EL (cell line): ENCODE results near the gene COX18.
A peak's percentile ranks its signal among the peaks of the same experiment; 100 is the strongest.

Experiments used
- DNase-seq: peaks from one replicate; pipeline ENCODE4 v3.0.0-alpha.2; 2016

The COX18 gene

DNA sequence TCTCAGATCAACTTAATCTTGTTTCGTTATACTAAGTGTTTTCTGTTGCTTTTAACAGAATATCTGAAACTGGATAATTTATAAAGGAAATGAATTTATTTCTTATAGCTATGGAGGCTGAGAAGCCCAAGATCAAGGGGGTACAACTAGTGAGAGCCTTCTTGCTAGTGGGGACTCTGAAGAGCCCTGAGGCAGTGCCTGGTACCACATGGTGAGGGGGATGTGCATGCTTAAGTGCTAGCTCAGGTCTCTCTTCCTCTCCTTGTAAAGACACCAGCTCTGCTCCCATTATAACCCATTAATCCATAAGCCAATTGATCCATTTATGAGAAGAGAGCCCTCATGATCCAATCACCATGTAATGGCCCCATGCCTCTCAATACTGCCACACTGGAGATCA, 17.9 kb downstream of the COX18 start:
- no peak for DNase-seq

DNA sequence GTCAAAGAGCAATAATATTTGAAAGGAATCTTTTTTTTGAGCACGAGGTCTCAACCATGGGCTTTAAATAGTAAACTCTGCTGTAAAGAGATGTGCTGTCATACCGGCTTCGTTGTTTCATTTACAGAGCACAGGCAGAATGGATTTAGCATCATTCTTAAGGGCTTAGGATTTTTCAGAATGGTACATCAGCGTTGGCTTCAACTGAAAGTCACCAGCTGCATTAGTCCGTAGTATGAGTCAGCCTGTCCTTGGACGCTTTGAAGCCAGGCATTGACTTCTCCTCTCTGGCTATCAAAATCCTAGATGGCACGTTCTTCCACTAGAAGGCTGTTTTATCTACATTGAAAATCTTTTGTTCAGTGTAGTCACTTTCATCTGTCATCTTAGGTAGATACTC, 23.6 kb downstream of the COX18 start:
- DNase-seq: no peak

DNA sequence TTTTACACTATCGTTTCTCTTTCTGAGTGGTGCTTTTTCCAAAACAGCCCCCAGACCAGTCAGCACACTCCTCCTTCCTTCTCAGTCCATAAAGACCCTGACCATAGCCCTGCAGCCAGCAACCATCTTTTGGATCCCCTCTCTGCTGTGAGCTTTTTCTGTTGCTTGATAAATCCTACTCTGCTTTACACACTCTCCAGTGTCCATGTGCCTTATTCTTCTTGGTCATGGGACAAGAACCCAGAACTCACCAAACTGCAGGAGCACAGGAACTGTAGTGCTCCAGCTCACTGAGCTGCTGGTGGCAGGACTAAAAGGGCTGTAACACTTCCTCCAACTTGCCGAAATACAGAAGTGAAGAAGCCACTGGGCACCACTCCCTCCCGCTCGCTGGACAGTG, 32.5 kb downstream of the COX18 start:
- DNase-seq: no peak

DNA sequence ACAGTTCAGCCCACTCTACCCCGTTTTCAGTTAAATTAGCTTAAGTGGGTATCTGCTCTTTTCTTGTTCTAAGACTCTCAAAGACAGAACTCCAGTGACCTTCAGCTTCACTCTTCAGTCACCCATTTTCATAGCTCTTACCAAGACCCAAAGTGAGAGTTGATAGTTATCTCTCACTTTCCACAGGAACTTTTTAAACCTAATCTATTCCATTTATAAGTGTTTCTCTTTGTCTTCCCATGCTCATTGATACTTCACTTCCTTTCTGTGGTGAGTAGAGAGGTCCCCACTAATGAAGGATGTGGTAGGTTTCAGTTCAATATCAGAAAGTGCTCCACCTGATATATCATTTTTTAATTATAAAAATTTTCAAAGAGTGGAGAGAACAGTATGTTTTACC, 33.4 kb downstream of the COX18 start:
- no peak for DNase-seq

DNA sequence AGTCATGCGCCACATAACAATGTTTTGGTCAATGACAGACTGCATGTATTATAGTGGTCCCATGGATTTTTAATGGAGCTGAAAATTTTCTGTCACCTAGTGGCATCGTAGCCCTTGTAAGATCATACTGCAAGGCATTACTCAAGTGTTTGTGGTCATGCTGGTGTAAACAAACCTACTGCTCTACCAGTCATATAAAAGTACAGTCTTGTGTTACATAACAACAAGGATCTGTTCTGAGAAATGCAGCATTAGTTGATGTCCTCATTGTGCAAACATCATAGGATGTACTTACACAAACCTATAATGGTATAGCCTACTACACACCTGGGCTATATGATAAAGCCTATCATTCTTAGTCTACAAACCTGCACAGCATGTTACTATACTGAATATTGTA, 34.6 kb downstream of the COX18 start:
- DNase-seq: no peak

DNA sequence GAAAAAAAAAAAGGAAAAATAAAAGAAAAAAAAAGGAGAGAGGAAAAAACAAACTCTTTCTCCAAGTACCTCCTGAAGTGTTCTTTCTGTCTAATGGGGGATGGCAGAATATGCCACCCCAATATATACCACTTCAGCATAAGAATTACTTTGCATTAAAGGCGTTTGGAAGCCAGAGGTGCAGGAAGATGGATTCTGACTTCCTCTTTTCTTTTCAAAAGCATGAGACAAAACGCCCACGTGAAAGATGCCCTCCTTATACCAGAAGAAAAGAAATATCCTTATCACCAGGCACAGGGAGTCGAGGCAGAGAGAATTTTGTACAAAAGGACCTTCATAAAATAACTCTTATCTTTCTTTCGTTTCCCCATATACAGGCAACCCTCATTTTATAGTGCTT, 40.9 kb downstream of the COX18 start:
- no peak for DNase-seq

DNA sequence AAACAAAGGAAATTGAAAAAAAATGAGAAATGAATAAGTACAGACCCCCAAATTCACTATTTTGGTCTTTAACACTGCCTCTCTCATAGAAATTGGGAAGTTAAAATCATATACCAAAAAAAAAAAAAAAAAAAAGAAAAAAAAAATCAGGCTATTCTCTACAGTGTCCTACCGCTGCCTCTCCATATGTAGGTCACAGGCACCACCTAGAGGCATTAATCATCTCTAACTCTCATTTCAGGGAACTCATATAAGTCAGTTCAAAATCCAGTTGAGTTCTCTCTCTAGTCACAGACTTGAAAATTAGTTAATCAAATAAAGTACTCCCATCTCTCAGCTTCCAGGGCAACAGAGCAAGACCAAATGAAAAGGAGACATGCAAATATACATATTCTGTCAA, 47.9 kb downstream of the COX18 start:
- peak; percentile 58 for DNase-seq

DNA sequence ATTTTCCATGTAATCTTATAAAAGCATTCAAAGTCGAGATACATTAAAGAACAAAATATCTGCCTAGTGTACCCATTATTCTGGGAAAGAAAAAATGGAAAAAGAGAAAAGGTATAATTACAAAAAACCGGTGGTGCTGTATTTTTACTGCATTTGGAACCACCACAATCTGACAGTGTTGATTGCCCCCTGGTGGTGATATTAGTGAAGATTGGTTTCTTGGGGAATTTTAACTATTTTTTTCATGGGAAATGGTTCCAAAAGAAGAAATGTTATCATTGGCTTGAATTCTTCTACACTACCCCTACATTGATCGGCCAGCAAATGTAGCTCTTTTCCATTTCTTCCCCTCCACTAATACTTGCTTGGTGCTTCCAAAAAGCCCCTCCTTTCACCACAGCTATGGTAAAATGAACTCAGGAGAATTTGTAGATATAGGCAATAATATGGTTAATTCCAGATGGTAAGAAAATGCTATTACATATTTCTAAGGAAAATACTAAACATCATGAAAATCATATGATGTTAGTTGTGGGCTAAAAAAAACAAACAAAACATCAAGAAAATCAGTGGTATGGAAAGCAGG, 50.0 kb downstream of the COX18 start:
- DNase-seq: peak; percentile 49

DNA sequence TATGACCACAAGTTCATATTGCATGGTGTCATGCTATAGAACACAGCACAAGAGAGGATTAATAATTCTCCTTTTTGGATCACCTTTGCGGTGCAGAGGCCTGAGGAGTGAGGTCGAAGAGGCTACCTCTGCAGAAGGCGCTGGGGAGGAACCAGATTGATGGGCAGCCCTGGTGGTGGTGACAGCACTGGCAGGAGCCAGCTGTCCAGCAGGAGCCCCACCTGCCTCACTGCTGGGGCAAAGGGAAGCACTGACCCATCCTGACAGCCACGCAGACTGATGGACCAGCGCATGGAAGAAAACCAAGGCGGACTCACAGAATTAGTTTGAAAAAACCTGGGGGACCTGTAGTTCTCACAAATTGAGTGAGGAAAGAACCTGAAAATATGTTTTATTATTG, 50.9 kb downstream of the COX18 start:
- no peak for DNase-seq

DNA sequence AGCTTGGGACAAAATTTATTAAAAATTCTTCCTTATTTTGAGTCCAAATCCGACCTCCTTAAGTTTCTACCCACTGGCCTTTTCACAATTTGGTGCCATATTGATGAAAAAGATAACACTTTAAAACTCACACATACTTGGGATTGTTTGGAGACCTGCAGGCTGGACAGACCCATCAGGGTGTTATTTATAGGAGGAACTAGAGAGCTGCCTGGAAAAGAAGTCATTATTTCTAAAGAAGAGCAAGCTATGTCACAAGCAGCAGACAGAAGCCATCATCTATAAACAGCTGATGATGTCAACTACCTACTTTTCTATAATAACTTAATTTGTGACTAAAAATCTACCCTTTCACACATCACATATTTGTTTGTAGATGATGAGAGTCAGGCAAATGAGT, 56.2 kb downstream of the COX18 start:
- DNase-seq: no peak

DNA sequence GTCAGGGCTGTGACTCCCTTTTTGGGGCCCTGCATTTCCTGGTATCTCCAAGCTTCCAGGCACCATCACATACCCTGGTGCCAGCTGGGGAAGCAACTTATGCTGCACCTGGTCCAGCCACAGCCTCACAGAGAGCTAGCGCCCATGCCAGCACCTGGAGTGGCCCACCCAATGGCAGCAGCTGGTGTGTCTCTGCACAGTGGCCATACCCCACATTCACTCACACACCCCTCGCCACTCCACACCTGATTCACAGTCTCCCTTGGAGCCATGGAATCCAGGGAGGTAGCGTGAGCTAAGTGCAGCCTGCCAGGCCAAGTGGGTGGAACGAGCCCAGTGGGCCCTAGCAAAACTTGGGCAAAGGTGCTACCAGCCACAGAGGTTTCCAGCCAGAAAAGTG, 56.8 kb downstream of the COX18 start:
- DNase-seq: no peak

DNA sequence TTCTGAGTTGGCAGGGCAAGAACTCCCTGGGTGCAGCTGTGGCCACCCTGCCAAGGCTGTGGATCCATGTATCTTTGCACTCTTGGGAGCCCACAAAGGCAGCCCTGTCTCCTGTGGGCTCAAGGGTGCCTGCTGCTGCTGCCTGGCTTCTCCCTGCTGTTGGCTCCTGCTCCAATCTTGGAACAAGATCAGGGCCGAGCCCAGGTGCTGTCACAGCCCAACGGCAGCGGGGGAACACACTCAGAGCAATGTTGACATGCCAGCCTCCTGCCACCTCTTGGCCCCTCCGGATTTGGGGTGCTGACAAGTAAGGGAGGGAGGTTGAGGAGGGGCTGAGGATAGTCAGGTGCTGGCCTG, 57.9 kb downstream of the COX18 start:
- no peak for DNase-seq

DNA sequence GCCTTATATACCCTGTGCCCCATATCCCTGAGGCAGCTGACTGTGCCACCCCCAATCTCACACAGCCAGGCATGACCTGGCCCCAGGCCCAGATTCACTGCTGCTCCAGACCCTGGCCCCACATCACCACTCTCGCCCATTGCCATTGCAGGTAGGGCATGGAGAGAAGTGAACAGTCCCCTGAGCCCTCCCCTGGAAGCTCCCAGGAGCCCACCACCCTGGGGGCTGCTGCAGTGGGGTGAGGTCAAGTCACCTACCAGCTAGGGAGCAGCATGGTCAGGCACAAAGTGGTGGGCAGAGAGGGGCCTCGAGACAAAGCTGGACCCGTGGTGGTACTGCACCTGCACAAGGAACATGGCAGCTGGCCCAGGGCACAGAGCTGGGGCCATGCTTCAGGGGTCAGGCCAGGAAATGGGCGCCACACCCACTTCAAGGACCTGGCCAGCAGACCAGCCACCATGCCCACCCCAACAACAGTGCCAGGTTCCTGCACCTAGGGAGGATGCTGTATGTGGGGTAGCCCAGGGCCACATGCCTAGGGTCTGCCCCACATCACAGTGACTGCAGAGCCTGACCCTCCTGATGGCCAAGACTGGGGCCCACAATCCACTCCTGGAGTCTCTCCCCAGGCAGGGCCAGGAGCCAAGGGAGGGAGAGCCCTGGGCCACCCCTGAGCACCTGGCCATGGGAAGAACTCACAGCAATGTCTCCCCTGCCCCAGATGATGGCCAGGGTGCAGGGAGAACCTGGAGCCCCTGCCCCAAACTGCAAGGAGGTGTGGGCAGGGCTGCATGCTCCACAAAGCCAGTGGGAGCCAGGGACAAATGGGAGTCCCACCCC, 58.5 kb downstream of the COX18 start:
- DNase-seq: no peak

DNA sequence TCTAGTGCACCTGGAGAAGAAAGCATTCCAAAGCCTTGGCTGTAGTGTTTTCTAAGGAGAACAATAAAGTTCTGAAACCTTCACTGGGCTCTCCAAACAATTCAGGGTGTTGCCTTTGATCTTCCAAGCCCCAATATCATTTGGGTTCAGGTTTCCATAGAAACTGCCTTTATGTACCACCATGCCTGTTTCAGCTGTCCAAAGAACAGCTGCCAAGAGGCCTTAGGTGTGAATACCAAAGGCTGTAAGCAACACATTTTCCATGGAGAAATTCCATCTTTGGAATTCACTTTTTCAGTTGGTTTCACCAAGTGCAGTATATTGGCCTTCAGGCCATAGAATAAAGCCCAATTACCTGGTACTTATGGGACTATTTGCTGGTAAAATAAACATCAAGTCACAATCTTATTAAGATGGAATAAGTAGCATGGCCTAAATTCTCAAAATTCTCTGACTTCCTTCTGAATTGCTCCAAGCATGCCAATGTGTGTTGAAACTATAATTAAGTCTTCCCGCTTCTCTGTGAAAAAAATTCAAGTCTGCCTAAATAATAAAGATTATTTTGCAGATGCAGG, 61.9 kb downstream of the COX18 start:
- no peak for DNase-seq

DNA sequence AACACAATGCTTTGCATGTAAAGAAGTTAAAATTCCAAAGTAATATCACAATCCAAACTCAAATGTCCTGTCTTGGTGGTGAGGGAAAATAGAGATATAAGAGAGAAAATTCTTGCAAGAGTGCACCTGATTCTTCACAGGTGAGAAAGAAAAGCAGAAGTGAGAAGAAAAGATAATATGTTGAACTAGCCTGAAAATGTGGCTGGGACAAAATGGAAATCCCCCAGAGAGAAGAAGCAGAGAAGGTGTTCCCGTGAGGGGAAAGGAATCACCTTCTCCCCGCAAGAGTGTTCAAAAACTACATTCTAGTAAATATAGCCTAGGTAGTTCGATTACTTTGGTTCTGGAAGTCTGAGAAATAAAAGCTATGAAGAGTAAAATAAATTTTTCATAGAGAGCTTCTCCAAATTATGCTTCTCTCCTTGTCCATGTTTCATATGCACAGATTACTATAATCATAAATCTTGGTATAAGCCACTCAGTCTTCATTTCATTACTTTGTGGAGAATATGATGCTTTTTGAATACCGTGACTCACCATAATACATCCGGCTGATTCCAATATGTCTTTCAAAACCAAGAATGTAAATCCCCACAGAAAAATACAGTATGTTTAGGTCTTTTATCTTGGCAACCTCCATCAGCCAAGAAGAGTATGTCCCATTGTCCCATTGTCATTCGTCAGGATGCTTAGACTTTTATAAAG, 63.1 kb downstream of the COX18 start:
- DNase-seq: no peak

DNA sequence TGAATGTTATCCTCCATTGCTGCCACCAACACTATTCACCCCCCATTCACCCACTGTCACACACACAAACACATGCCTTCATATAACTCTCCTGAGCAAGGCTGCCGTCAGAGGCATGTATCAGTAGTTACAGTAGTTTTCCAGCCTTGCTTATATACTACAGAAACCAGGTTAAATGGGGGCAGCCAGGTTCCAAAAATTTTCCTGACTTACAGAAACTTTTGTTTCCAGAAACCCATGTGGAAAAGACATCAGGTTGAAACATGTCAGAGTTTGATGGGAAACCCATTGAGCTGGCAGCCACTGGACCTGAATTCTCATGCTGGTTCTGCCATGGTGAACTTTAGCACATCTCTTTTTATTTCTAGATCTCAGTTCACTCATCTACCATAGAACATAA, 64.0 kb downstream of the COX18 start:
- DNase-seq: no peak
